Activated CD4-positive, alpha-beta T cell treated with anti-CD3 and anti-CD28 coated beads, Interleukin-2, amount 10 ng/mL, durations not matched to agents 24 days and 14 days (primary cell): ENCODE measurements around the gene MMRN1. TPM values are rescaled to one million over a fixed set of nuclear protein-coding genes. Genes with fewer than 3 reads are reported as not detected.
"Not testable (repeated sequence)": the region's sequence is repeated elsewhere in the genome, so short reads cannot be mapped to it uniquely, and the experiment has no call there.

Source experiments
- DNase-seq: peaks from one replicate; pipeline ENCODE4 v3.0.0; 2022
- H3K27ac Mint-ChIP-seq: one replicate; pipeline ENCODE4 v1.8.0; 2022; ENCODE audit warnings: mild to moderate bottlenecking, mixed read lengths
- H3K27me3 Mint-ChIP-seq: one replicate; pipeline ENCODE4 v1.8.0; 2022; ENCODE audit warnings: mixed read lengths
- H3K36me3 Mint-ChIP-seq: one replicate; pipeline ENCODE4 v1.8.0; 2022; ENCODE audit warnings: low read depth, mild to moderate bottlenecking, mixed read lengths
- H3K4me1 Mint-ChIP-seq: one replicate; pipeline ENCODE4 v1.8.0; 2021; ENCODE audit warnings: mixed read lengths
- H3K4me3 Mint-ChIP-seq: one replicate; pipeline ENCODE4 v1.8.0; 2022; ENCODE audit warnings: mild to moderate bottlenecking, moderate library complexity, mixed read lengths
- H3K9me3 Mint-ChIP-seq: one replicate; pipeline ENCODE4 v1.8.0; 2021; ENCODE audit warnings: mixed read lengths
- intact Hi-C: fragments of 100-400 bp; cut with micrococcal nuclease; formaldehyde crosslinking; loops from one replicate; pipeline ENCODE4 v1.15.1; 2023
- total RNA-seq: library from RNA; stranded (reverse); gene quantifications from 2 replicates; pipeline ENCODE4 v1.2.3, GENCODE V29; 2022

Gene MMRN1
- total RNA-seq, 1 donor from 2014 or later, result not detected

DNA sequence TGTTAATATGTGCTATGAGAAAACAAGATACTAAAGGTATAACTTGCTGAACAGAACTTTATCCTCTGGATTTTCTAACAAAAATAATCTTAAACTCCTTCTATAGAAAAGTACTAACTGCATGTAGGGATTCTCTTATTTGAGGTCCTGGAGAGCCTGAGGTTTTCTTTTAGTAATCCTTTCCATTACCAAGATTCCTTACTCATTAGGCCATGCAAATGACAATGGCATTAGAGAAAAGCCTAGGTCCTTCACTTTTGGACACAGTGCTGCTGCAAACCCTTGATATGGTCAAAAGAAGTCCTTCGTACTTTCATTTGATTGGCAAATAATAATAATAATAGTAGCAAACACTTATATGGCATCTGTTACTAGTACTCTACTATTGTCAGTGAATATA lies 3.2 kb downstream of the MMRN1 start:
- Mint-ChIP-seq H3K9me3 (no peaks in the 10 kb centered on the region), H3K4me1 (peaks cover 13% of the 10 kb centered on the region), H3K27me3 (peaks cover 5% of the 10 kb centered on the region), H3K36me3 (no peaks in the 10 kb centered on the region), H3K4me3 (no peak overlapping the region), H3K27ac (no peak overlapping the region)
- no peak for DNase-seq
- intact Hi-C loops, result loop anchor here (5.0 kb wide), 1 partner anchor 61 kb away; the partner anchor contains the start of gene SNCA

GRCh38 chr4:89898304-89898716 lies 3.7 kb downstream of the MMRN1 start:
- peaks cover 2% of the 10 kb centered on the region for H3K27me3 Mint-ChIP-seq
- intact Hi-C loops, result loop anchor here (5.0 kb wide), 1 partner anchor 61 kb away; the partner anchor contains the start of gene SNCA
- no peaks in the 10 kb centered on the region for H3K9me3 Mint-ChIP-seq
- H3K36me3 Mint-ChIP-seq, result no peaks in the 10 kb centered on the region
- H3K27ac Mint-ChIP-seq, result no peak overlapping the region
- no peak overlapping the region for H3K4me3 Mint-ChIP-seq
- H3K4me1 Mint-ChIP-seq, result peaks cover 10% of the 10 kb centered on the region
- DNase-seq, result no peak

- H3K27ac Mint-ChIP-seq, result no peak overlapping the region
- peaks cover 6% of the 10 kb centered on the region for H3K27me3 Mint-ChIP-seq
- peaks cover 10% of the 10 kb centered on the region for H3K4me1 Mint-ChIP-seq
- no peak for DNase-seq
- H3K4me3 Mint-ChIP-seq, result no peak overlapping the region
- no peaks in the 10 kb centered on the region for H3K9me3 Mint-ChIP-seq
- H3K36me3 Mint-ChIP-seq, result no peaks in the 10 kb centered on the region
- intact Hi-C loops, result loop anchor here (5.0 kb wide), 1 partner anchor 62 kb away; the partner anchor contains the start of gene SNCA
Measured at GRCh38 chr4:89899152-89899551, 4.5 kb downstream of the MMRN1 start.

DNA sequence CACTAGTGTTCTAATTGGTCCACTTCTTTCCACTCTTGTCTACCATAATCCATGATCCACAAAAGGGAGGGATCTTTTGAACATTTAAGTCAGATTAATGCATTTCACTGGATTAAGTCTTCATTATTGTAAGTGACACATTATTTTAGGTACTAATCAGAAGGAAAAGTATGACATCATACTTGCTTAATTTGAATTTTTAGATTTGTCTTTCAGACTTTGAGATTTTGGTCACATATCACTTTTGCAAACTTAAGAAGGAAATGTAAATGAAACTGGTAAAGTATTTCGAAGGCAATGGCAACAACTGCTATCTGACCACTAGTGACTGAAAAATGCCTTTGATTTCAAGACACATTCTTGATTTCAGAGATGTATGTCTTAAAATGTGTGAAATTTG lies 5.2 kb downstream of the MMRN1 start:
- Mint-ChIP-seq H3K27ac (no peak overlapping the region), H3K4me1 (peaks cover 6% of the 10 kb centered on the region), H3K9me3 (no peaks in the 10 kb centered on the region), H3K36me3 (no peaks in the 10 kb centered on the region), H3K27me3 (peaks cover 10% of the 10 kb centered on the region), H3K4me3 (no peak overlapping the region)
- no peak for DNase-seq
- intact Hi-C loops, result loop anchor here (5.0 to 10.0 kb wide), 5 partner anchors 63 to 675 kb away; partner anchors contain the start of gene SNCA

- H3K4me1 Mint-ChIP-seq, H3K4me3 Mint-ChIP-seq, H3K9me3 Mint-ChIP-seq, H3K36me3 Mint-ChIP-seq, H3K27ac Mint-ChIP-seq: not testable (repeated sequence)
- DNase-seq, result peak; percentile 86
- intact Hi-C loops, result loop anchor here (1.0 to 10.0 kb wide), 6 partner anchors 245 to 743 kb away; no protein-coding TSS in a partner anchor
- H3K27me3 Mint-ChIP-seq, result peaks cover 18% of the 10 kb centered on the region
Measured at GRCh38 chr4:89901808-89902431, 7.3 kb downstream of the MMRN1 start.

DNA sequence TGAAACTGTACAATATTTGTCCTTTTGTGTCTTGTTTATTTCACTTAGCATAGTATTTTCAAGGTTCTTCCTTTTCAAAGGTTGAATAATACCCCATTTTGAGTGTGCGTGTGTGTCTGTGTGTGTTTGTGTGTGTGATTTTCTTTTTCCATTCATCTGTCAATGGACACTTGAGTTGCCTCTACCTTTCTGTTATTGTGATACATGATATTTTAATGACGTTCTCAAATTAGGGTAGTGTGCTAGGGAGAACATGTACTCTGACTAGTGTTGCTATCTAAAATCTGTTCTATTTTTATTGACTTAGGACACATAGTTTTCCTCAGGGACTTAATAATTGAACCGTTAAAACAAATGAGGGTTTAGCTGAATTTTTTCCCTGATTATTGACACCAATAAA lies 9.9 kb downstream of the MMRN1 start:
- no peaks in the 10 kb centered on the region for H3K36me3 Mint-ChIP-seq
- H3K27me3 Mint-ChIP-seq, result peaks cover 27% of the 10 kb centered on the region
- no peaks in the 10 kb centered on the region for H3K4me1 Mint-ChIP-seq
- no peak overlapping the region for H3K27ac Mint-ChIP-seq
- H3K4me3 Mint-ChIP-seq, result no peak overlapping the region
- H3K9me3 Mint-ChIP-seq, result no peaks in the 10 kb centered on the region
- no peak for DNase-seq
- intact Hi-C loops, result loop anchor here (5.0 to 10.0 kb wide), 4 partner anchors 247 to 680 kb away; no protein-coding TSS in a partner anchor

DNA sequence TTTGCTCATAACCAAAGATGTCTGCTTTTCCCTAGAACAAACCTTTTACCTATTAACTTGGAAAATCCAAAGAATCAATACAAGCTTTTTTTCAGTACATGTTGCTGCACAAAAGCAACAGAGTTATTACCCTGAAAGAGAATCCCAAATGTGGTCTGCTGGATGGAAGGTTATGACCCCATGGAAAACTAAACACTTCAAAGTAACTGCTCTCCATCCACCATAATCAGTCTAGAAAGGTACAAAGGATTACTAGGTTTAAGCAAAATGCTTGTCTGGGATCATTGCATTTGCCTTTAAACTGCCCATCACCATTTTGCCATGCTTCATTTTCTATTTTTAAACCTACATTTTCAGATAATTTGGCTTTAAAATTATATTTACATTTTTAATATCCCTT lies 11.7 kb downstream of the MMRN1 start:
- no peak for DNase-seq
- intact Hi-C loops, result loop anchor here (10.0 kb wide), 1 partner anchor 682 kb away; no protein-coding TSS in a partner anchor
- Mint-ChIP-seq H3K27ac (no peak overlapping the region), H3K9me3 (no peaks in the 10 kb centered on the region), H3K4me1 (no peaks in the 10 kb centered on the region), H3K36me3 (no peaks in the 10 kb centered on the region), H3K27me3 (peaks cover 30% of the 10 kb centered on the region), H3K4me3 (no peak overlapping the region)

DNA sequence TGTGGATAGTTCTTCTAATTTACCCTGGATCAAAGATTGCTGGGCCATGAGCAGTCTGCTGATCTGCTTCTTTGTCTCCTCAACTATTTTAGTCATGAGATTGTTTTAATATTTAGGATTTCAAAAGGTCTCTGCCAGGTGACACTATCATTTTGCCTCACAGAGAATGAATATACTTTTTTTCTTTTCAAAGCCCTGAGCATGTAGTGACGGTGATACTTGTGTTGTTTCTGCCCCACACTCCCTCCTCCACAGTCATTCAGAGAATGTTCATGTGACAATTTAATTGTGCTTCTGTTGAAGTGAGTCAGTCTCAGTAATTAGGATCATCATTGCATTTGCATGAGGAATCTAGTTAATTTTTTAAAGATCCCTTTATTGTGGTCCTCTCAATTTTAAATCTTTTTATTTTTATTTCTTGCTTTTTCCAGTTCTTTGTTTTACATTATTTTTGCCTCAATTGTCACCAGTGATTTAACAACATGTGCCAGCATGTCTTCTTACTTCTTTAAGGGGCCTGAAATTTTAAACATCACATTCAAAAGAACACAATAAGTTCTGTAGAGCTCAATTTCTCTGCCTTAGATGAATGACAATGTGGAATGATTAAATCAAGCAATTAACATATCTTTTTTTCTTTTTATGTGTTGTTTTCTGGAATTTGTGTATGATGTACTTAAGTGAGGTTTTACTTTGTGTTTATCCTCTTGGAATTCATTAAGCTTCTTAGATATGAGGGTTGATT lies 12.3 kb downstream of the MMRN1 start:
- no peaks in the 10 kb centered on the region for H3K4me1 Mint-ChIP-seq
- intact Hi-C loops, result loop anchor here (10.0 kb wide), 1 partner anchor 682 kb away; no protein-coding TSS in a partner anchor
- DNase-seq, result no peak
- H3K27ac Mint-ChIP-seq, result no peak overlapping the region
- no peak overlapping the region for H3K4me3 Mint-ChIP-seq
- H3K27me3 Mint-ChIP-seq, result peaks cover 28% of the 10 kb centered on the region
- H3K9me3 Mint-ChIP-seq, result no peaks in the 10 kb centered on the region
- no peaks in the 10 kb centered on the region for H3K36me3 Mint-ChIP-seq

GRCh38 chr4:89909889-89910288 lies 15.2 kb downstream of the MMRN1 start:
- intact Hi-C loops, result loop anchor here (10.0 kb wide), 1 partner anchor 685 kb away; no protein-coding TSS in a partner anchor
- Mint-ChIP-seq H3K9me3 (no peaks in the 10 kb centered on the region), H3K4me1 (no peaks in the 10 kb centered on the region)

DNA sequence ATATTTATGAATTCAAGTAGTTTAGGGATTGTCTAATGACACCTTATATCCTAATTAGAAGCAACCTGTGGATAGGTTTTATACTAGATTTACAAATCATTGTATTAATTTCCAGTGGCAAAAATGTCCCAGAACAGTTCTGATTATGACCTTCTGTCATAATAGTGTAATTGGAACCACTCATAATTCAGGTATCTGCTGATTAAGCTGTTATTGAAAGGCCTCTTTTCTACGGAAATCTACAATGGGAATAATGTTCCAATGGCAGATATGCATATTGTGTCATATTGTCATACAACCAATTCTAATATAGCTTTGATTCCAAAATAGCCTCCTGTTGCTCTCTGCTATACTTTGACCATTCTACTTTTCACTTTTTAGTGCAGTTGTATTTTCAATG lies 19.0 kb downstream of the MMRN1 start:
- Mint-ChIP-seq H3K4me1 (no peaks in the 10 kb centered on the region), H3K4me3 (no peak overlapping the region), H3K27ac (no peak overlapping the region), H3K36me3 (no peaks in the 10 kb centered on the region), H3K27me3 (peaks cover 17% of the 10 kb centered on the region), H3K9me3 (no peaks in the 10 kb centered on the region)
- intact Hi-C loops, result no loop called here
- DNase-seq, result no peak

More at GRCh38 chr4:89909889-89910288, 15.2 kb downstream of the MMRN1 start:
- Mint-ChIP-seq H3K27me3 (peaks cover 23% of the 10 kb centered on the region), H3K4me3 (no peak overlapping the region), H3K27ac (no peak overlapping the region), H3K36me3 (no peaks in the 10 kb centered on the region)
- DNase-seq, result no peak

GRCh38 chr4:89914609-89915550 lies 20.2 kb downstream of the MMRN1 start:
- no peaks in the 10 kb centered on the region for H3K4me1 Mint-ChIP-seq
- no peak for DNase-seq
- H3K4me3 Mint-ChIP-seq, result no peak overlapping the region
- H3K9me3 Mint-ChIP-seq, result no peaks in the 10 kb centered on the region
- peaks cover 15% of the 10 kb centered on the region for H3K27me3 Mint-ChIP-seq
- intact Hi-C loops, result no loop called here
- H3K36me3 Mint-ChIP-seq, result no peaks in the 10 kb centered on the region
- no peak overlapping the region for H3K27ac Mint-ChIP-seq

DNA sequence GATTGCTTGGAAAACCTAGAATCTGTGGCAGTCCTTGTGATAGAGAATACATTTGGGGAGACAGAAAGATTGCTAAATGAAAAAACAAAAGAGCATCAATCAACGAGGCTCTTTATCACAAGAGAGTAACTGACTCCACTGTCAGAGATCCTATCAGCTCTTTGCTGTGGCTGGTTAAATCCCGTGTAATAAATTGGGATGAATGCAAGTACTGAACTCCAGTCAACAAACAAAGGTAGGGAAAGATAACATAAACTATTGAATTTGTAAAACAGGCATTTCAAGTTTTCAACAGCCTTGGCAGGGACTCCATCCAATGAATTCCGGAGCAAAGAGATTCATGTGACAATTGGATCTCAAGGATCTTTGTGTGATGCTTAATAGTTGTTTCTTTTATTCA lies 21.3 kb downstream of the MMRN1 start:
- Mint-ChIP-seq H3K36me3 (no peaks in the 10 kb centered on the region), H3K27ac (no peak overlapping the region), H3K27me3 (peaks cover 14% of the 10 kb centered on the region), H3K9me3 (no peaks in the 10 kb centered on the region), H3K4me1 (no peaks in the 10 kb centered on the region), H3K4me3 (no peak overlapping the region)
- DNase-seq, result no peak
- intact Hi-C loops, result no loop called here

- Mint-ChIP-seq H3K9me3 (no peaks in the 10 kb centered on the region), H3K27me3 (peaks cover 6% of the 10 kb centered on the region), H3K36me3 (no peaks in the 10 kb centered on the region), H3K4me1 (no peaks in the 10 kb centered on the region), H3K4me3 (no peak overlapping the region), H3K27ac (no peak overlapping the region)
- intact Hi-C loops, result no loop called here
- DNase-seq, result no peak
Measured at GRCh38 chr4:89922848-89923416, 28.3 kb downstream of the MMRN1 start.
